GM10266 (cell line): ENCODE data around the gene LRIG3.

Experiments
- DNase-seq: peaks from one replicate; pipeline ENCODE4 v3.0.0; 2012; ENCODE audit errors: extremely low spot score
- CTCF ChIP-seq: IDR thresholded peaks from 2 replicates; pipeline ENCODE4 v1.5.1; 2012; ENCODE audit warnings: mild to moderate bottlenecking, low read depth; ENCODE audit not compliant: control insufficient read depth, insufficient read depth; ENCODE audit errors: missing control alignments

Gene LRIG3

GRCh38 chr12:58887068-58887467 is 33.2 kb downstream of the LRIG3 start:
- DNase-seq = no peak

GRCh38 chr12:58886474-58886873 is 33.8 kb downstream of the LRIG3 start:
- no peak for TF ChIP-seq CTCF
- DNase-seq = no peak

More at GRCh38 chr12:58887068-58887467, 33.2 kb downstream of the LRIG3 start:
- no peak for TF ChIP-seq CTCF

- no peak for TF ChIP-seq CTCF
- DNase-seq = no peak
These were observed 35.4 kb downstream of the LRIG3 start for GRCh38 chr12:58884916-58885315.

- TF ChIP-seq CTCF = no peak
- no peak for DNase-seq
These were observed 36.5 kb downstream of the LRIG3 start for GRCh38 chr12:58883576-58884334.

- no peak for DNase-seq
- TF ChIP-seq CTCF = no peak
These were observed 37.5 kb downstream of the LRIG3 start for GRCh38 chr12:58882826-58883225.

- no peak for DNase-seq
- no peak for TF ChIP-seq CTCF
These were observed 38.5 kb downstream of the LRIG3 start for GRCh38 chr12:58881816-58882215.

- no peak for TF ChIP-seq CTCF
- DNase-seq = no peak
These were observed 39.7 kb downstream of the LRIG3 start for GRCh38 chr12:58880639-58881038.
